Prostate gland (tissue), 2 donors: ENCODE results near the gene TNS4.

Experiments
- CTCF ChIP-seq, 4 experiments: fragments of 200-600 bp in 2 of 4; fragments of 450-650 bp in 2 of 4; sonication (generic) in 2 of 4; IDR thresholded peaks; 1 replicate in 3 of 4; 2 replicates in 1 of 4; pipeline ENCODE4 v1.5.1; 2016 to 2019; ENCODE audit warnings: antibody characterized with exemption in 4 of 4, mild to moderate bottlenecking in 2 of 4, moderate library complexity in 2 of 4
- POLR2A ChIP-seq: fragments of 450-650 bp; IDR thresholded peaks from one replicate; pipeline ENCODE4 v1.6.1; 2016; ENCODE audit warnings: antibody characterized with exemption, mild to moderate bottlenecking

GRCh38 chr17:40514013-40514875 is 12.8 kb upstream of the TNS4 start:
- TF ChIP-seq POLR2A (no peak), CTCF (IDR thresholded peaks at IDR 0.05) (no peak)
